Trophoblast cell (in vitro differentiated cells and primary cell): ENCODE data around the gene ZNF487.

Experiments used
- DNase-seq, 2 donors: peaks; one replicate each; pipeline ENCODE4 v3.0.0-alpha.2; 2016
- H2AFZ ChIP-seq: 2 replicates; pipeline ENCODE4 v1.6.1; 2013; ENCODE audit warnings: low read length, moderate library complexity, mild to moderate bottlenecking; ENCODE audit not compliant: insufficient read depth, poor library complexity
- H2AK5ac ChIP-seq: 2 replicates; pipeline ENCODE4 v1.6.1; 2013; ENCODE audit warnings: mild to moderate bottlenecking, low read length
- H2BK120ac ChIP-seq: 2 replicates; pipeline ENCODE4 v1.6.1; 2013; ENCODE audit warnings: low read length, mild to moderate bottlenecking, moderate library complexity; ENCODE audit not compliant: insufficient read depth, poor library complexity
- H2BK12ac ChIP-seq: 2 replicates; pipeline ENCODE4 v1.6.1; 2013; ENCODE audit warnings: mild to moderate bottlenecking, low read length, moderate library complexity
- H2BK5ac ChIP-seq: 2 replicates; pipeline ENCODE4 v1.6.1; 2013; ENCODE audit warnings: low read length, low read depth, moderate library complexity, mild to moderate bottlenecking; ENCODE audit not compliant: poor library complexity
- H3K14ac ChIP-seq: 2 replicates; pipeline ENCODE4 v1.6.1; 2013; ENCODE audit warnings: mild to moderate bottlenecking, low read length
- H3K18ac ChIP-seq: 2 replicates; pipeline ENCODE4 v1.6.1; 2013; ENCODE audit warnings: mild to moderate bottlenecking, low read length
- H3K23ac ChIP-seq: 2 replicates; pipeline ENCODE4 v1.6.1; 2013; ENCODE audit warnings: low read length
- H3K27ac ChIP-seq: 2 replicates; pipeline ENCODE4 v1.5.1; 2013; ENCODE audit warnings: low read depth, mild to moderate bottlenecking, inconsistent platforms, low read length, moderate library complexity
- H3K27me3 ChIP-seq: 2 replicates; pipeline ENCODE4 v1.6.1; 2013; ENCODE audit warnings: inconsistent platforms, mild to moderate bottlenecking, low read length, moderate library complexity; ENCODE audit not compliant: insufficient read depth
- H3K36me3 ChIP-seq, 2 experiments: 1 replicate in 1 of 2; 2 replicates in 1 of 2; pipeline ENCODE4 v1.6.1; 2013; ENCODE audit warnings: low read length in 2 of 2, mild to moderate bottlenecking in 2 of 2, moderate library complexity in 1 of 2; ENCODE audit not compliant: insufficient read depth in 2 of 2, control insufficient read depth in 1 of 2
- H3K4ac ChIP-seq: 2 replicates; pipeline ENCODE4 v1.6.1; 2013; ENCODE audit warnings: low read depth, mild to moderate bottlenecking, low read length, moderate library complexity
- H3K4me1 ChIP-seq, 2 experiments: 1 replicate in 1 of 2; 2 replicates in 1 of 2; pipeline ENCODE4 v1.6.1; 2013; ENCODE audit warnings: low read length in 2 of 2, mild to moderate bottlenecking in 2 of 2, moderate library complexity in 1 of 2; ENCODE audit not compliant: insufficient read depth in 2 of 2, control insufficient read depth in 1 of 2
- H3K4me2 ChIP-seq: 2 replicates; pipeline ENCODE4 v1.6.1; 2013; ENCODE audit warnings: inconsistent platforms, mild to moderate bottlenecking, low read length, moderate library complexity
- H3K4me3 ChIP-seq: 2 replicates; pipeline ENCODE4 v1.5.1; 2013; ENCODE audit warnings: mild to moderate bottlenecking, low read depth, low read length, inconsistent platforms
- H3K79me1 ChIP-seq: one replicate; pipeline ENCODE4 v1.6.1; 2013; ENCODE audit warnings: low read length
- H3K79me2 ChIP-seq: 2 replicates; pipeline ENCODE4 v1.6.1; 2013; ENCODE audit warnings: low read length, mild to moderate bottlenecking; ENCODE audit not compliant: control insufficient read depth, insufficient read depth, poor library complexity
- H3K9ac ChIP-seq: 2 replicates; pipeline ENCODE4 v1.6.1; 2013; ENCODE audit warnings: mild to moderate bottlenecking, low read length
- H3K9me3 ChIP-seq: 2 replicates; pipeline ENCODE4 v1.6.1; 2013; ENCODE audit warnings: low read depth, mild to moderate bottlenecking, control low read depth, inconsistent platforms, low read length; ENCODE audit not compliant: insufficient read depth
- H4K12ac ChIP-seq: 2 replicates; pipeline ENCODE4 v1.6.1; 2013; ENCODE audit warnings: low read depth, mild to moderate bottlenecking, low read length, moderate library complexity
- H4K8ac ChIP-seq: 2 replicates; pipeline ENCODE4 v1.6.1; 2013; ENCODE audit warnings: low read depth, mild to moderate bottlenecking, low read length, moderate library complexity
- H4K91ac ChIP-seq: one replicate; pipeline ENCODE4 v1.6.1; 2013; ENCODE audit warnings: low read depth, mild to moderate bottlenecking, low read length, moderate library complexity
- WGBS: extraction: QIAGEN DNeasy Blood & Tissue Kit; methylation state at CpG from one replicate; pipeline ENCODE4 v1.1.7; 2013; ENCODE audit warnings: missing lambda C conversion rate; ENCODE audit not compliant: insufficient read length, insufficient coverage; ENCODE audit errors: extremely low coverage; 5-methylcytosine and 5-hydroxymethylcytosine counted together

The ZNF487 gene

DNA sequence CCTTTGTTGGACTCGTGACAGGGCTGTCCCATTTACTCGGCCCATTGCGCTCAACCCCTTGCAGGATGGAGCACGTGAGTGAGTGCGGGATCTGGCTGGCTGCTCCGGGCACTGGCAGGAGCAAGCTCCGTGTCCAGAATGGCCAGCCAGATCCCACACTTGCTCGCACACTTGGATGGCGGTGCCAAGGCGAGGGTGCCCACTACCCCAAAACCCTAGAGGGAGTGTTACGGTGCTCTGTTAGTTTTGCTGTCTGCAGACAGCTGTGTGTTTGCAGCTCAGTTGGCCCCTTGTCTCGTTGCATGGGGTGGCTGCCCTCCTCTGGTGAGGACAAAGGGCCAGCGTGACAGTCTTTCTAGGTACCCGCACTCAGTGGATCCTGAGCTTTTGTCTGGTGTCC, 34.2 kb downstream of the ZNF487 start:
- Histone ChIP-seq H3K23ac (no peak overlapping the region), H3K4me1 (no peaks in the 10 kb centered on the region), H3K36me3 (no peaks in the 10 kb centered on the region), H3K14ac (no peak overlapping the region), H4K91ac (no peak overlapping the region), H2AK5ac (no peak overlapping the region), H3K4me3 (peak overlapping the region; percentile 7), H3K9me3 (peaks cover 3% of the 10 kb centered on the region), H4K12ac (no peak overlapping the region), H3K27ac (no peak overlapping the region), H3K27me3 (no peaks in the 10 kb centered on the region), H3K4ac (no peak overlapping the region), H2AFZ (no peak overlapping the region), H3K4me2 (no peak overlapping the region), H2BK120ac (no peak overlapping the region), H3K79me2 (no peaks in the 10 kb centered on the region), H3K9ac (no peak overlapping the region), H2BK12ac (no peak overlapping the region), H3K79me1 (no peaks in the 10 kb centered on the region), H2BK5ac (no peak overlapping the region), H3K18ac (no peak overlapping the region), H4K8ac (no peak overlapping the region)
- WGBS = no CpG with 5 or more reads among the region's 14 CpGs
- no peak for DNase-seq

DNA sequence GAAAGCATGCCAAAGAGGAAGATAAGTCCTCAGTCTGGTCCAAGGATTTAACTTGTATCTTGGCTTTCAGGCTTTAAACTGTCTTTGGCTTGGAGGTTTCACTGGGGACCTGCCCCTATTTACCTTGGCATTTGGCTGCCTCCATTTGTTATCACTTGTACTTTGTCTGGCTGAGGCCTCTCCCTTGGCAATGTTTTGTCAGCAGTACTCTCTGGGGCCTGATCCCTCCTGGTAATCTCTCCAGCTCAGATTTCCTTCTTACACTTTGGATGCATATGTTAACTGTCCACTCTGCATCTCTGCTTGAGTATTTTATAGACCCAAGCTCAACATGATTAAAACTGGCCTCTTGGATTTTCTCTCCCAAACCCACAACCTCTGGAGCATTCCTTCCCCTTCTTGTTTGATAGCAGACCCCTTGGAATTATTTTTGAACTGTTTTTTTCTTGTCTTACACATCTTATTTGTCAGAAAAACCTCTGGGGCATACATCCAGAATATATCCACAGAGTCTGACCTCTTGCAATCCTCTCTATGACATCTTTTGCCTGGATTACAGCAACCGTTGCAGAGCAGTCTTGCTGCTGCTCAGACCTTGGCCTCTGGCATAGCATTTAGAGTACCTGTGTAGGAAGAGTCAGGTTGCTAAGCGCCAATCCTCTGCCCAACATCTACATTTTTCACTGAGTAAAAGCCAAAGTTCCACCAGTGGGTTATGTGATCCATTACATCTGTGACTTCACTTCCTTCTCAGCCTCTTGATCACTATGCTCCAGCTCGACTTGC, 35.2 kb downstream of the ZNF487 start:
- Histone ChIP-seq H4K12ac (no peak overlapping the region), H4K91ac (no peak overlapping the region), H2BK5ac (no peak overlapping the region), H3K4me3 (no peak overlapping the region), H3K79me2 (no peaks in the 10 kb centered on the region), H3K9ac (no peak overlapping the region), H2BK120ac (no peak overlapping the region), H3K27ac (no peak overlapping the region), H3K79me1 (no peaks in the 10 kb centered on the region), H4K8ac (no peak overlapping the region), H3K4me1 (no peaks in the 10 kb centered on the region), H3K23ac (no peak overlapping the region), H2BK12ac (no peak overlapping the region), H3K4ac (no peak overlapping the region), H2AFZ (no peak overlapping the region), H3K4me2 (no peak overlapping the region), H3K36me3 (no peaks in the 10 kb centered on the region), H3K9me3 (peaks cover 5% of the 10 kb centered on the region), H2AK5ac (no peak overlapping the region), H3K14ac (no peak overlapping the region), H3K18ac (no peak overlapping the region), H3K27me3 (no peaks in the 10 kb centered on the region)
- no CpG with 5 or more reads among the region's 3 CpGs for WGBS
- DNase-seq = no peak

DNA sequence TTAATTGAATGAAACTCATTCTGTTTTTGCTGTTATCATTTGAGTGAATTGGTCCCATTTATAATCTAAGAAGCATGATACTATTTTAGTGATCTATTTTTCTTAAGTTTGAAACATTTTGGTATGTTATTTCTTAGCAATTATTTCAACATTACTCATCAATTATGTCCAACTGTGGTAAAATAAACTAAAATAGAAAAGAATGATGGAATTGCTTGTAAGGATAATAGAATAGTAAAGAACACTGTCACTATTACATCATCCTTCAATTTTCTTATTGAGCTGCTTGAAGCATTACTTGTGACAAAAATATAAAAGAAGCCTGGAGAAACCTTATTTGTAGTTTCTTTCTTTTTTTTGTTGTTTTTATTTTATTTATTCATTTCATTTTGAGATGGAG, 42.4 kb downstream of the ZNF487 start:
- H3K4me3 ChIP-seq = no peak overlapping the region

DNA sequence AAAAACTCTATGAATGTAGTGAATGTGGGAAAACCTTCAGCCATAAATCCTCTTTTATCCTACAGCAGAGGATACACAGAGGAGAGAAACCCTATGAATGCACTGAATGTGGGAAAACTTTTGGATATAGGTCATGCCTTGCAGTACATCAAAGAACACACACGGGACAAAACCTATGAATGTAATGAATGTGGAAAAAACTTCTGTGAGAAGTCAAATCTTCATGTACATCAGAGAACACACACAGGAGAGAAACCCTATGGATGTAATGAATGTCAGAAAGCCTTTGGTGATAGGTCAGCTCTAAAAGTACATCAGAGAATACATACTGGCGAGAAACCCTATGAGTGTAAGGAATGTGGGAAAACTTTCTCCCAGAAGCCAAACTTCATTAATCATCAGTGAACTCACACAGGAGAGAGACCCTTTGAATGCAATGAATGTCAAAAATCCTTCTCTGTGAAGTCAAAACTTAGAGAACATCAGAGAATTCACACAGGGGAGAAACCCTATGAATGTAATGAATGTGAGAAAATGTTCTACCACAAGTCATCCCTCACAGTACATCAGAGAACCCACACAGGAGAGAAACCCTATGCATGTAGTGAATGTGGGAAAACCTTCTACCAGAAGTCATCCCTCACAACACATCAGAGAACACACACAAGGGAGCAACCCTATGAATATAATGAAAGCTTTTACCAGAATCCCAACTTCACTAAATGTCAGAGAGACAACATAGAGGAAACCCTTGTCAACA, 45.6 kb downstream of the ZNF487 start:
- no peak overlapping the region for H3K4me3 ChIP-seq
- no peak for DNase-seq
- no peak overlapping the region for H3K23ac ChIP-seq
- H2AK5ac ChIP-seq = no peak overlapping the region
- no peak overlapping the region for H3K18ac ChIP-seq
- H3K9me3 ChIP-seq = peaks cover 7% of the 10 kb centered on the region
- no peak overlapping the region for H4K12ac ChIP-seq
- no peak overlapping the region for H3K4ac ChIP-seq
- H3K79me2 ChIP-seq = no peaks in the 10 kb centered on the region
- H4K8ac ChIP-seq = no peak overlapping the region
- no peak overlapping the region for H4K91ac ChIP-seq
- no peak overlapping the region for H2BK12ac ChIP-seq
- no peak overlapping the region for H3K27ac ChIP-seq
- H3K27me3 ChIP-seq = no peaks in the 10 kb centered on the region
- no peaks in the 10 kb centered on the region for H3K36me3 ChIP-seq
- no peak overlapping the region for H3K9ac ChIP-seq
- no CpG with 5 or more reads among the region's 2 CpGs for WGBS
- no peak overlapping the region for H2BK5ac ChIP-seq
- H2AFZ ChIP-seq = no peak overlapping the region
- H3K4me1 ChIP-seq = no peaks in the 10 kb centered on the region
- H3K14ac ChIP-seq = no peak overlapping the region
- no peak overlapping the region for H2BK120ac ChIP-seq
- no peaks in the 10 kb centered on the region for H3K79me1 ChIP-seq
- H3K4me2 ChIP-seq = no peak overlapping the region

More for the DNA sequence above, 42.4 kb downstream of the ZNF487 start:
- Histone ChIP-seq H2AK5ac (no peak overlapping the region), H4K12ac (no peak overlapping the region), H2BK120ac (no peak overlapping the region), H3K4ac (no peak overlapping the region), H3K79me2 (no peaks in the 10 kb centered on the region), H3K23ac (no peak overlapping the region), H3K4me1 (no peaks in the 10 kb centered on the region), H3K4me2 (no peak overlapping the region), H3K79me1 (no peaks in the 10 kb centered on the region), H4K91ac (no peak overlapping the region), H2BK5ac (no peak overlapping the region), H2AFZ (no peak overlapping the region), H3K36me3 (no peaks in the 10 kb centered on the region), H4K8ac (no peak overlapping the region), H3K18ac (no peak overlapping the region), H2BK12ac (no peak overlapping the region), H3K9ac (no peak overlapping the region), H3K27ac (no peak overlapping the region), H3K27me3 (no peaks in the 10 kb centered on the region), H3K9me3 (peaks cover 9% of the 10 kb centered on the region), H3K14ac (no peak overlapping the region)
- no peak for DNase-seq
